NB4 (cell line): ENCODE results near the gene RLN2.
"Not testable (repeated sequence)": the region's sequence is repeated elsewhere in the genome, so short reads cannot be mapped to it uniquely, and the experiment has no call there.

Experiments used
- DNase-seq: peaks from one replicate; pipeline ENCODE4 v3.0.0; 2010; ENCODE audit warnings: low read depth
- H3K4me3 ChIP-seq: one replicate; pipeline ENCODE4 v1.5.1; 2011; ENCODE audit warnings: mild to moderate bottlenecking, low read depth, low read length, moderate library complexity
- MYC ChIP-seq: IDR thresholded peaks from 2 replicates; pipeline ENCODE4 v1.6.1; 2011; ENCODE audit warnings: low read depth, low read length
- POLR2A ChIP-seq: IDR thresholded peaks from 2 replicates; pipeline ENCODE4 v1.6.1; 2011; ENCODE audit warnings: mild to moderate bottlenecking; ENCODE audit not compliant: insufficient read length; ENCODE audit errors: extremely low read depth
- TF ChIP-seq, protein P1 (sequence below): IDR thresholded peaks from one replicate; pipeline ENCODE4 v1.5.1; 2012; ENCODE audit warnings: low read depth, low read length
- TF ChIP-seq, protein P2 (sequence below): IDR thresholded peaks from 2 replicates; pipeline ENCODE4 v1.6.1; 2011; ENCODE audit warnings: low read depth, low read length

RLN2 gene, protein sequence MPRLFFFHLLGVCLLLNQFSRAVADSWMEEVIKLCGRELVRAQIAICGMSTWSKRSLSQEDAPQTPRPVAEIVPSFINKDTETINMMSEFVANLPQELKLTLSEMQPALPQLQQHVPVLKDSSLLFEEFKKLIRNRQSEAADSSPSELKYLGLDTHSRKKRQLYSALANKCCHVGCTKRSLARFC

DNA sequence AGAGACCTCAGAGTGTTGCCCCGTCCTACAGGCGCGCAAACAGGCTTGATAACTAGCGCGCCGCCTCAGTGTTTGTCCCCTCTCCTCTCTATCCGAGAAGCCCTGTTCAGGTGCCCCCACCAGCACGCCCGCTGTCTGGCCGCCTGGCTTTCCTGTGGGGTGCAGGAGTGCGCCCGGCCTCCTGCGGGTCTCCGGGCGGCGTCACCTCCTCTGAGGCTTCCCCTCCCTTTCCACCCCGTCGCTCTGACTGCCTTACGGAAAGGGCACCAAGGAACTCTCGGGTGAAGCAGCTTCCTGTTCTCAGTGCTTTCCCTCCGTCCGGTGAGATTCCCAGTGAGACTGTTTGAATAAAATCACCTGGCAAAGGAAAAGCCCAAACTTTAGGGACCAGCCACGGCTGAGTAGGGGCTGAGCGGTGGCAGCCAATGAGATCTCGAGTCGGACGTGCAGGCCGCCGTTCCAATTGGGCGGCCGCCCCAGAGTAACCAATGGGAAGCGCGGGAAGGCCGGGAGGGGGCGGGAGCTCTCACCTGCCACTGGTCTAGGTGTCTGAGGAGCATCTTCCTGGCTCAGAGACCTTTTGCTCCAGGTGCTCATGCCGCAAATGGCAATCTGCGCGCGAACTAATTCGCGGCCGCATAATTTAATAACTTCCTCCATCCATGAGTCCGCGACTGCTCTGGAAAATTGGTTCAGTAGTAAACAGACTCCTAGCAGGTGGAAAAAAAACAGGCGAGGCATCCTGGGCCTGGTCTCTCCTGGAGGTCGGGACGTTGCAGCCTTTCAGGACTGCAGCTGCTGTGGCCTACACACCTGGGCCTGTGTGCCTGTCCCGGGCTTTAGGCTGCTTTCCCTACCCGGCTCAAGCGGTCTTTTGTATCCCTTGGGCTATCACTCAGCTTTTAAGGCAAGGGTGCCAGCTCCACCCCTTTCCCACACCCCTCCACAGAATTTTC lies at the start of gene RLN2:
Gene RLN2, minus strand, starts transcription at position 877 of the 956 bp plus-strand sequence. Its CDS starts 136 bp downstream, at position 741.
- DNase-seq, H3K4me3 ChIP-seq: not testable (repeated sequence)

DNA sequence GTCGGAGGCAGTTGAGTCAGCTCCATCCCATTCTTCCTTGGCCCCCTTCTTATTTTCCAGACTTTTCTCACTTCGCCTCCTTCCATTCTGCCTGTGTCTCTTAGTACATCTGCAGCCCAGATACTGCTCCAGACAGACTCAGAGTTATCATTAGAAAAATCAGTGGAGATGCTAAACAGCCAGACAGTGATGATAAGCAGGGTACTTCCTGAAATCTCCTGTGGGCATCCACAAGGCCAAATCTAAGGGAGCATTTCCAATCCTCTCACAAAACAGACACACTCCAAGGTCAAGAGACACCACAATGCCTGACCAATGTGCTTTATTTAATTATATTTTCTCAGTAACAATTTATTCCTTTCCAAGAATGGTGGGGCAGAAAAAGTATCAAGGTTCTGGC lies 49.7 kb upstream of the RLN2 start:
- TF ChIP-seq, protein P1, sequence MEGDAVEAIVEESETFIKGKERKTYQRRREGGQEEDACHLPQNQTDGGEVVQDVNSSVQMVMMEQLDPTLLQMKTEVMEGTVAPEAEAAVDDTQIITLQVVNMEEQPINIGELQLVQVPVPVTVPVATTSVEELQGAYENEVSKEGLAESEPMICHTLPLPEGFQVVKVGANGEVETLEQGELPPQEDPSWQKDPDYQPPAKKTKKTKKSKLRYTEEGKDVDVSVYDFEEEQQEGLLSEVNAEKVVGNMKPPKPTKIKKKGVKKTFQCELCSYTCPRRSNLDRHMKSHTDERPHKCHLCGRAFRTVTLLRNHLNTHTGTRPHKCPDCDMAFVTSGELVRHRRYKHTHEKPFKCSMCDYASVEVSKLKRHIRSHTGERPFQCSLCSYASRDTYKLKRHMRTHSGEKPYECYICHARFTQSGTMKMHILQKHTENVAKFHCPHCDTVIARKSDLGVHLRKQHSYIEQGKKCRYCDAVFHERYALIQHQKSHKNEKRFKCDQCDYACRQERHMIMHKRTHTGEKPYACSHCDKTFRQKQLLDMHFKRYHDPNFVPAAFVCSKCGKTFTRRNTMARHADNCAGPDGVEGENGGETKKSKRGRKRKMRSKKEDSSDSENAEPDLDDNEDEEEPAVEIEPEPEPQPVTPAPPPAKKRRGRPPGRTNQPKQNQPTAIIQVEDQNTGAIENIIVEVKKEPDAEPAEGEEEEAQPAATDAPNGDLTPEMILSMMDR = no peak
- TF ChIP-seq, protein P2, sequence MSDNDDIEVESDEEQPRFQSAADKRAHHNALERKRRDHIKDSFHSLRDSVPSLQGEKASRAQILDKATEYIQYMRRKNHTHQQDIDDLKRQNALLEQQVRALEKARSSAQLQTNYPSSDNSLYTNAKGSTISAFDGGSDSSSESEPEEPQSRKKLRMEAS = no peak
- TF ChIP-seq MYC (no peak), POLR2A (no peak)
- H3K4me3 ChIP-seq = no peak overlapping the region

DNA sequence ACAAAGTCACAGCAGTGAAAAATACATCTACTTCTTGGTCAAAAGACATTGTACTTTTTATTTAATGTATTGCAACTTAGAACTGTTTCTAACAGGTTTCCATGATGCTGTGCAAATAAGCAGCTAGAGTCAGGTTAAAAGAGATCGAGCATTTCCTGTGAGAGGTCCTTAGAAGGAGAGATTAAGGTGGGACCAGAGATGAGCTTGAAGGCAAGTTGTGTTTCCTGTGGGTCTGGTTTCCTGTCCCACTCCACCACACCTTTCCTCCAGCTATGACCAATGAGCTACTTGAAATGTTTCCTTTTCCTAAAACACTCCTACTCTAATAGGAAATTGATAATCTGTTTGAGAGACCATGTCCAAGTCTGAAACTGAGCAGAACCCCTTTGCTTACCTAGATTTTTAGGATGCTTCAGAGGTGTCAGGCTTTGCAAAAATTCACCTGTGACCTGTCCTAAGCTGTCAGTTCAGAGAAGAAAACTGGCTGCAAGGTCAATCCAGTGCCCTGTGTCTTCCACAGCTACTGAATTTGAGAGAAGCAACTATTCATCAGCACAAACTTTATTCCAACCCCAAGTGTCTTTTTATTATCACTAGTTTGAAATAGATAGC lies 48.2 kb upstream of the RLN2 start:
- no peak for DNase-seq
- TF ChIP-seq, protein P2 = no peak
- TF ChIP-seq, protein P1 = no peak
- no peak for TF ChIP-seq MYC
- TF ChIP-seq POLR2A = no peak
- no peak overlapping the region for H3K4me3 ChIP-seq

More for the DNA sequence above, 49.7 kb upstream of the RLN2 start:
- no peak for DNase-seq

DNA sequence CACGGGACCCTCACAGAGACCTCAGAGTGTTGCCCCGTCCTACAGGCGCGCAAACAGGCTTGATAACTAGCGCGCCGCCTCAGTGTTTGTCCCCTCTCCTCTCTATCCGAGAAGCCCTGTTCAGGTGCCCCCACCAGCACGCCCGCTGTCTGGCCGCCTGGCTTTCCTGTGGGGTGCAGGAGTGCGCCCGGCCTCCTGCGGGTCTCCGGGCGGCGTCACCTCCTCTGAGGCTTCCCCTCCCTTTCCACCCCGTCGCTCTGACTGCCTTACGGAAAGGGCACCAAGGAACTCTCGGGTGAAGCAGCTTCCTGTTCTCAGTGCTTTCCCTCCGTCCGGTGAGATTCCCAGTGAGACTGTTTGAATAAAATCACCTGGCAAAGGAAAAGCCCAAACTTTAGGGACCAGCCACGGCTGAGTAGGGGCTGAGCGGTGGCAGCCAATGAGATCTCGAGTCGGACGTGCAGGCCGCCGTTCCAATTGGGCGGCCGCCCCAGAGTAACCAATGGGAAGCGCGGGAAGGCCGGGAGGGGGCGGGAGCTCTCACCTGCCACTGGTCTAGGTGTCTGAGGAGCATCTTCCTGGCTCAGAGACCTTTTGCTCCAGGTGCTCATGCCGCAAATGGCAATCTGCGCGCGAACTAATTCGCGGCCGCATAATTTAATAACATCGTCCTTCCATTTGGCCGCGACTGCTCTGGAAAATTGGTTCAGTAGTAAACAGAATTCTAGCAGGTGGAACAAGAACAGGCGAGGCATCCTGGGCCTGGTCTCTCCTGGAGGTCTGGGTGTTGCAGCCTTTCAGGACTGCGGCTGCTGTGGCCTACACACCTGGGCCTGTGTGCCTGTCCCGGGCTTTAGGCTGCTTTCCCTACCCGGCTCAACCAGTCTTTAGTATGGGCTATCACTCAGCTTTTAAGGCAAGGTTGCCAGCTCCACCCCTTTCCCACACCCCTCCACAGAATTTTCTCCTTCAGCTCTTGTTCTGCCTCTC lies 34.8 kb upstream of the RLN2 start, which contains the start of gene RLN1:
Gene RLN1, minus strand, starts transcription at position 885 of the 990 bp plus-strand sequence. Its CDS starts 130 bp downstream, at position 755.
- not testable (repeated sequence) for DNase-seq, H3K4me3 ChIP-seq

DNA sequence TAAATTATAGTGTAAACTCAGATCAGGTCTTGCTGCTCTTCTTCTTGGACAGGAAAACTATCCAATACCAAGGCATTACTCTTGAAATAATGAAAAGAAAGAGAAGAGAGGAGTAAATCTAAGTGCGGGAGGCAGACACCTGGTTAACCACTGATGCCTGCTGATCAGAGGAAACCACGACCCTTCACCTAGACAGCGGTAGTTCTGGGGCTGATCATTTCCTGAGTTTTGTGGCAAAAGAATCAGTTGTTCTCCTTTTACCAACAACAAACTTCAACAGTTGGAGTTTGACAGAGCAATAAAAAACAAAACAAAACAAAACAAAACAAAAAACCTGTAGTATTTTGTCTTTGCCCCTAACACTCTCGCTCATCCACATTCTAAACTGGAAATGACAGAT lies 32.2 kb upstream of the RLN2 start:
- no peak overlapping the region for H3K4me3 ChIP-seq
- no peak for TF ChIP-seq MYC
- TF ChIP-seq, protein P2 = no peak
- TF ChIP-seq, protein P1 = no peak
- no peak for TF ChIP-seq POLR2A
- no peak for DNase-seq

DNA sequence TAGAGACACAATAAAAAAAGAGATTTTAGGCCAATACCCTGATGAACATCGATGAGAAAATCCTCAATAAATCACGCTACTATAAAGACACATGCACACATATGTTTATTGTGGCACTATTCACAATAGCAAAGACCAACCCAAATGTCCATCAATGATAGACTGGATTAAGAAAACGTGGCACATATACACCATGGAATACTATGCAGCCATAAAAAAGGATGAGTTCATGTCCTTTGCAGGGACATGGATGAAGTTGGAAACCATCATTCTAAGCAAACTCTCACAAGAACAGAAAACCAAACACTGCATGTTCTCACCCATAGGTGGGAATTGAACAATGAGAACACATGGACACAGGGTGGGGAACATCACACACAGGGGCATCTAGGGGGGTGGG lies 26.8 kb upstream of the RLN2 start:
- not testable (repeated sequence) for DNase-seq

More for the DNA sequence above, 26.8 kb upstream of the RLN2 start:
- not testable (repeated sequence) for H3K4me3 ChIP-seq
